IMR-90 (cell line): ENCODE measurements around the gene CAPS. TPM values are rescaled to one million over a fixed set of nuclear protein-coding genes. Genes with fewer than 3 reads are reported as not detected.

ENCODE experiments used
- ATAC-seq: fragments of 200-7000 bp; cut with Tn5 transposase; 2 replicates; pipeline ENCODE4 v1.9.1; 2020; ENCODE audit warnings: low read depth, mild to moderate bottlenecking, moderate library complexity
- BruUV-seq: library from RNA; stranded (reverse); fragments of 400-500 nt; replicated peaks from 2 replicates; lab custom pipeline; 2021; lab: Mats Ljungman, UMichigan
- CTCF ChIA-PET: fragments of 300-600 bp; formaldehyde crosslinking; extraction: SDS; loops from one replicate; lab custom pipeline; 2021; ENCODE audit warnings: antibody characterized with exemption; lab: Yijun Ruan, JAX
- POLR2A ChIA-PET: fragments of 300-600 bp; sonication (Branson Sonifier 250); formaldehyde crosslinking; loops from one replicate; lab custom pipeline; 2022; ENCODE audit warnings: antibody characterized with exemption; ENCODE audit not compliant: unreplicated experiment; lab: Charles Lee
- DNase-seq: peaks from one replicate; pipeline ENCODE4 v3.0.0; 2013
- H2AFZ ChIP-seq: replicated peaks from 2 replicates; pipeline ENCODE3; 2013; ENCODE audit warnings: low read length, mild to moderate bottlenecking; ENCODE audit not compliant: poor library complexity
- H2AK5ac ChIP-seq: 2 replicates; pipeline ENCODE4 v1.6.1; 2013; ENCODE audit warnings: low read depth, low read length, inconsistent platforms
- H2AK9ac ChIP-seq: replicated peaks from 2 replicates; pipeline ENCODE3; 2013; ENCODE audit warnings: mild to moderate bottlenecking, low read depth, low read length, moderate library complexity; ENCODE audit not compliant: poor library complexity
- H2BK120ac ChIP-seq: 2 replicates; pipeline ENCODE4 v1.6.1; 2013; ENCODE audit warnings: low read depth, low read length, inconsistent platforms
- H2BK15ac ChIP-seq: 3 replicates; pipeline ENCODE4 v1.6.1; 2013; ENCODE audit warnings: low read depth, low read length, inconsistent platforms
- H2BK20ac ChIP-seq: 2 replicates; pipeline ENCODE4 v1.6.1; 2013; ENCODE audit warnings: low read depth, mild to moderate bottlenecking, inconsistent platforms, low read length, moderate library complexity
- H2BK5ac ChIP-seq: 2 replicates; pipeline ENCODE4 v1.6.1; 2013; ENCODE audit warnings: mild to moderate bottlenecking, low read depth, low read length, inconsistent platforms; ENCODE audit not compliant: poor library complexity, severe bottlenecking
- H3K14ac ChIP-seq: replicated peaks from 2 replicates; pipeline ENCODE4 v1.6.1; 2013; ENCODE audit warnings: low read depth, low read length, inconsistent platforms
- H3K18ac ChIP-seq: 2 replicates; pipeline ENCODE4 v1.6.1; 2013; ENCODE audit warnings: low read depth, low read length, control low read depth
- H3K23ac ChIP-seq: 2 replicates; pipeline ENCODE4 v1.6.1; 2013; ENCODE audit warnings: low read depth, low read length, inconsistent platforms
- H3K27ac ChIP-seq: 2 replicates; pipeline ENCODE4 v1.5.1; 2013; ENCODE audit warnings: mild to moderate bottlenecking, control low read depth, low read length; ENCODE audit not compliant: insufficient read depth
- H3K27me3 ChIP-seq: 2 replicates; pipeline ENCODE4 v1.6.1; 2013; ENCODE audit warnings: low read length; ENCODE audit not compliant: control insufficient read depth, insufficient read depth
- H3K36me3 ChIP-seq: 2 replicates; pipeline ENCODE4 v1.6.1; 2013; ENCODE audit warnings: low read length, mixed read lengths; ENCODE audit not compliant: control insufficient read depth, insufficient read depth
- H3K4ac ChIP-seq: 2 replicates; pipeline ENCODE4 v1.6.1; 2013; ENCODE audit warnings: low read depth, low read length, inconsistent platforms
- H3K4me1 ChIP-seq: 2 replicates; pipeline ENCODE4 v1.6.1; 2013; ENCODE audit warnings: low read length, mixed read lengths; ENCODE audit not compliant: control insufficient read depth, insufficient read depth
- H3K4me2 ChIP-seq: 2 replicates; pipeline ENCODE4 v1.6.1; 2013; ENCODE audit warnings: low read depth, mild to moderate bottlenecking, control low read depth, low read length, moderate library complexity
- H3K4me3 ChIP-seq: 2 replicates; pipeline ENCODE4 v1.5.1; 2013; ENCODE audit warnings: low read depth, mild to moderate bottlenecking, control low read depth, low read length, moderate library complexity; ENCODE audit not compliant: insufficient read depth
- H3K56ac ChIP-seq: 2 replicates; pipeline ENCODE4 v1.6.1; 2013; ENCODE audit warnings: low read length, inconsistent platforms; ENCODE audit not compliant: insufficient read depth; ENCODE audit errors: extremely low read depth
- H3K79me1 ChIP-seq, 2 experiments: 2 replicates each; pipeline ENCODE4 v1.6.1; 2013; ENCODE audit warnings: low read length in 2 of 2, inconsistent platforms in 1 of 2, low read depth in 1 of 2
- H3K9ac ChIP-seq: 2 replicates; pipeline ENCODE4 v1.6.1; 2013; ENCODE audit warnings: low read depth, low read length, control low read depth
- H3K9me1 ChIP-seq: 2 replicates; pipeline ENCODE4 v1.6.1; 2013; ENCODE audit warnings: low read length, inconsistent platforms; ENCODE audit not compliant: insufficient read depth
- H3K9me3 ChIP-seq: 2 replicates; pipeline ENCODE4 v1.6.1; 2013; ENCODE audit warnings: low read length; ENCODE audit not compliant: control insufficient read depth, insufficient read depth
- H4K20me1 ChIP-seq: 2 replicates; pipeline ENCODE4 v1.6.1; 2013; ENCODE audit warnings: low read length, inconsistent platforms; ENCODE audit not compliant: insufficient read depth
- H4K5ac ChIP-seq: 2 replicates; pipeline ENCODE4 v1.6.1; 2013; ENCODE audit warnings: mild to moderate bottlenecking, low read depth, low read length, control low read depth
- H4K8ac ChIP-seq, 2 experiments: 2 replicates each; pipeline ENCODE4 v1.6.1; 2013; ENCODE audit warnings: low read depth in 2 of 2, low read length in 2 of 2, control low read depth in 1 of 2, inconsistent platforms in 1 of 2
- H4K91ac ChIP-seq: 2 replicates; pipeline ENCODE4 v1.6.1; 2013; ENCODE audit warnings: low read depth, low read length, inconsistent platforms; ENCODE audit not compliant: insufficient read depth
- BHLHE40 ChIP-seq: fragments of 150-350 bp; IDR thresholded peaks from 2 replicates; pipeline ENCODE4 v1.6.1; 2016; ENCODE audit warnings: mild to moderate bottlenecking, low read depth, low read length
- CEBPB ChIP-seq: IDR thresholded peaks from 2 replicates; pipeline ENCODE4 v1.6.1; 2012; ENCODE audit warnings: low read depth, low read length, improper control_type of control experiment
- CHD1 ChIP-seq: IDR thresholded peaks from 2 replicates; pipeline ENCODE4 v1.6.1; 2012; ENCODE audit warnings: low read depth, low read length, improper control_type of control experiment
- FOS ChIP-seq: fragments of 150-350 bp; IDR thresholded peaks from 2 replicates; pipeline ENCODE4 v1.6.1; 2016; ENCODE audit warnings: low read depth, low read length
- MAFK ChIP-seq: IDR thresholded peaks from 2 replicates; pipeline ENCODE4 v1.6.1; 2012; ENCODE audit warnings: low read depth, low read length, improper control_type of control experiment
- MAZ ChIP-seq: IDR thresholded peaks from 2 replicates; pipeline ENCODE4 v1.6.1; 2012; ENCODE audit warnings: low read depth, mild to moderate bottlenecking, low read length, improper control_type of control experiment, moderate library complexity, borderline replicate concordance
- MXI1 ChIP-seq: IDR thresholded peaks from 2 replicates; pipeline ENCODE4 v1.6.1; 2012; ENCODE audit warnings: low read depth, mild to moderate bottlenecking, low read length, moderate library complexity, borderline replicate concordance
- NFE2L2 ChIP-seq: fragments of 150-350 bp; IDR thresholded peaks from 2 replicates; pipeline ENCODE4 v1.6.1; 2016; ENCODE audit warnings: low read depth, mild to moderate bottlenecking, low read length
- POLR2A ChIP-seq: IDR thresholded peaks from 2 replicates; pipeline ENCODE4 v1.6.1; 2012; ENCODE audit warnings: mild to moderate bottlenecking, low read depth, low read length
- RAD21 ChIP-seq: IDR thresholded peaks from 2 replicates; pipeline ENCODE4 v1.6.1; 2012; ENCODE audit warnings: low read length, improper control_type of control experiment
- RCOR1 ChIP-seq: IDR thresholded peaks from 2 replicates; pipeline ENCODE4 v1.6.1; 2012; ENCODE audit warnings: mild to moderate bottlenecking, low read length, improper control_type of control experiment; ENCODE audit not compliant: insufficient replicate concordance
- RFX5 ChIP-seq: IDR thresholded peaks from 2 replicates; pipeline ENCODE4 v1.8.0; 2012; ENCODE audit warnings: low read depth, mild to moderate bottlenecking, low read length, moderate library complexity
- SMC3 ChIP-seq: fragments of 150-350 bp; IDR thresholded peaks from 2 replicates; pipeline ENCODE4 v1.6.1; 2016; ENCODE audit warnings: low read depth, mild to moderate bottlenecking, antibody characterized with exemption, low read length, moderate library complexity
- WGBS, 2 experiments: methylation state at CpG; one replicate each; pipeline versions ENCODE4 v1.1.5 to v1.1.7; 2013; ENCODE audit warnings: missing lambda C conversion rate in 2 of 2; ENCODE audit not compliant: insufficient read length in 1 of 2; ENCODE audit errors: extremely low coverage in 2 of 2; 5-methylcytosine and 5-hydroxymethylcytosine counted together
- dilution Hi-C: fragments of 300-500 bp; cut with HindIII; formaldehyde crosslinking; loops from one replicate; pipeline ENCODE4 v1.14.3; 2018; ENCODE audit warnings: low sequenced_read_pairs; ENCODE audit not compliant: unreplicated experiment
- in situ Hi-C: fragments of 300-500 bp; cut with MboI; formaldehyde crosslinking; loops from 3 replicates; pipeline ENCODE4 v1.14.3; 2019; ENCODE audit warnings: low sequenced_read_pairs, inconsistent platforms, mixed read lengths
- intact Hi-C: fragments of 100-400 bp; cut with micrococcal nuclease; formaldehyde crosslinking; loops from 2 replicates; pipeline ENCODE4 v1.10.0; 2022
- polyA plus RNA-seq, 3 experiments: library from polyadenylated mRNA; depleted of rRNA; stranded (reverse); fragments of >200 nt; gene quantifications; 2 replicates each; pipeline ENCODE4 v1.2.3, GENCODE V29; 2012; ENCODE audit warnings: low replicate concordance in 1 of 3
- total RNA-seq: library from RNA; depleted of rRNA; stranded (reverse); fragments of >200 nt; gene quantifications from 2 replicates; pipeline ENCODE4 v1.2.3, GENCODE V29; 2012
- TF ChIP-seq, protein P1 (sequence below): fragments of 150-350 bp; IDR thresholded peaks from 2 replicates; pipeline ENCODE4 v1.6.1; 2017; ENCODE audit warnings: mild to moderate bottlenecking, antibody characterized with exemption, low read length, low read depth
- TF ChIP-seq, protein P2 (sequence below): conservative IDR thresholded peaks from 2 replicates; pipeline ENCODE4 v1.5.1; 2012; ENCODE audit warnings: mild to moderate bottlenecking, low read depth, low read length, improper control_type of control experiment
- TF ChIP-seq, protein P3 (sequence below): fragments of 150-350 bp; IDR thresholded peaks from 2 replicates; pipeline ENCODE4 v1.6.1; 2016; ENCODE audit warnings: low read depth, mild to moderate bottlenecking, low read length, moderate library complexity, borderline replicate concordance

Gene CAPS
- total and polyA plus RNA-seq, 2 of the 4 experiments (the other 2 are of a cell fraction) = 0.54 to 4.9 TPM

DNA sequence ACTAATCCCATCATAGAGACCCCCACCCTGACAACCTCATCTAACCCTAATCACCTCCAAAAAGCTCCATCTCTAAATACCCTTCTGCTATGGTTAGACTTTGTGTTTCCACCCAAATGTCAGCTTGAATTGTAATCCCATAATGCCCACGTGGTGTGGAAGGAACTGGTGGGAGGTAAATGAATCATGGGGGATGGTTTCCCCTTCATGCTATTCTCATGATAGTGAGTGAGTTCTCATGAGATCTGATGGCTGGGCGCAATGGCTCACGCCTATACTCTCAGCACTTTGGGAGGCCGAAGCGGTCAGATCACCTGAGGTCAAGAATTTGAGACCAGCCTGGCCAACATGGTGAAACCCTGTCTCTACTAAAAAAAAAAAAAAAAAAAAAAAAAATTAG, 6.8 kb upstream of the CAPS start:
- Histone ChIP-seq H3K4me2 (no peak overlapping the region), H3K23ac (no peak overlapping the region), H2AFZ (no peak overlapping the region), H2AK9ac (no peak overlapping the region), H4K5ac (no peak overlapping the region), H3K9me3 (no peaks in the 10 kb centered on the region), H3K56ac (no peak overlapping the region), H3K18ac (no peak overlapping the region), H2BK120ac (no peak overlapping the region), H3K4me1 (peaks cover 4% of the 10 kb centered on the region), H3K27ac (no peak overlapping the region), H3K14ac (no peak overlapping the region), H3K4me3 (no peak overlapping the region), H4K8ac (no peak overlapping the region), H3K9me1 (peaks cover 4% of the 10 kb centered on the region; the same call in 1 of the 2 replicates), H4K20me1 (peaks cover 6% of the 10 kb centered on the region), H2BK5ac (no peak overlapping the region), H3K27me3 (no peaks in the 10 kb centered on the region), H2AK5ac (no peak overlapping the region), H2BK15ac (no peak overlapping the region), H3K9ac (no peak overlapping the region), H3K79me1 (peaks cover 0 to 28% of the 10 kb centered on the region in 2 experiments; a peak in 3 of 4 replicates), H3K4ac (no peak overlapping the region), H4K91ac (no peak overlapping the region), H3K36me3 (peaks cover 12% of the 10 kb centered on the region; the same call in 1 of the 2 replicates), H2BK20ac (no peak overlapping the region)
- no CpG with 5 or more reads among the region's 5 CpGs for WGBS, 2 experiments
- CTCF ChIA-PET = no interaction called here
- TF ChIP-seq RFX5 (no peak), MAFK (no peak), BHLHE40 (no peak), RAD21 (no peak), FOS (no peak), RCOR1 (no peak), SMC3 (no peak), CEBPB (no peak), MXI1 (no peak), NFE2L2 (no peak), POLR2A (no peak), CHD1 (no peak), MAZ (no peak)
- TF ChIP-seq, protein P1, sequence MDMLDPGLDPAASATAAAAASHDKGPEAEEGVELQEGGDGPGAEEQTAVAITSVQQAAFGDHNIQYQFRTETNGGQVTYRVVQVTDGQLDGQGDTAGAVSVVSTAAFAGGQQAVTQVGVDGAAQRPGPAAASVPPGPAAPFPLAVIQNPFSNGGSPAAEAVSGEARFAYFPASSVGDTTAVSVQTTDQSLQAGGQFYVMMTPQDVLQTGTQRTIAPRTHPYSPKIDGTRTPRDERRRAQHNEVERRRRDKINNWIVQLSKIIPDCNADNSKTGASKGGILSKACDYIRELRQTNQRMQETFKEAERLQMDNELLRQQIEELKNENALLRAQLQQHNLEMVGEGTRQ = no peak
- TF ChIP-seq, protein P2, sequence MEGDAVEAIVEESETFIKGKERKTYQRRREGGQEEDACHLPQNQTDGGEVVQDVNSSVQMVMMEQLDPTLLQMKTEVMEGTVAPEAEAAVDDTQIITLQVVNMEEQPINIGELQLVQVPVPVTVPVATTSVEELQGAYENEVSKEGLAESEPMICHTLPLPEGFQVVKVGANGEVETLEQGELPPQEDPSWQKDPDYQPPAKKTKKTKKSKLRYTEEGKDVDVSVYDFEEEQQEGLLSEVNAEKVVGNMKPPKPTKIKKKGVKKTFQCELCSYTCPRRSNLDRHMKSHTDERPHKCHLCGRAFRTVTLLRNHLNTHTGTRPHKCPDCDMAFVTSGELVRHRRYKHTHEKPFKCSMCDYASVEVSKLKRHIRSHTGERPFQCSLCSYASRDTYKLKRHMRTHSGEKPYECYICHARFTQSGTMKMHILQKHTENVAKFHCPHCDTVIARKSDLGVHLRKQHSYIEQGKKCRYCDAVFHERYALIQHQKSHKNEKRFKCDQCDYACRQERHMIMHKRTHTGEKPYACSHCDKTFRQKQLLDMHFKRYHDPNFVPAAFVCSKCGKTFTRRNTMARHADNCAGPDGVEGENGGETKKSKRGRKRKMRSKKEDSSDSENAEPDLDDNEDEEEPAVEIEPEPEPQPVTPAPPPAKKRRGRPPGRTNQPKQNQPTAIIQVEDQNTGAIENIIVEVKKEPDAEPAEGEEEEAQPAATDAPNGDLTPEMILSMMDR = no peak
- TF ChIP-seq, protein P3, sequence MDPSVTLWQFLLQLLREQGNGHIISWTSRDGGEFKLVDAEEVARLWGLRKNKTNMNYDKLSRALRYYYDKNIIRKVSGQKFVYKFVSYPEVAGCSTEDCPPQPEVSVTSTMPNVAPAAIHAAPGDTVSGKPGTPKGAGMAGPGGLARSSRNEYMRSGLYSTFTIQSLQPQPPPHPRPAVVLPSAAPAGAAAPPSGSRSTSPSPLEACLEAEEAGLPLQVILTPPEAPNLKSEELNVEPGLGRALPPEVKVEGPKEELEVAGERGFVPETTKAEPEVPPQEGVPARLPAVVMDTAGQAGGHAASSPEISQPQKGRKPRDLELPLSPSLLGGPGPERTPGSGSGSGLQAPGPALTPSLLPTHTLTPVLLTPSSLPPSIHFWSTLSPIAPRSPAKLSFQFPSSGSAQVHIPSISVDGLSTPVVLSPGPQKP = no peak
- dilution Hi-C loops = no loop called here
- ATAC-seq (no peak), DNase-seq (no peak)
- BruUV-seq = no TSS peak
- intact Hi-C loops = no loop called here
- in situ Hi-C loops = no loop called here
- POLR2A ChIA-PET = no interaction called here
